Hematopoietic multipotent progenitor cell treated with erythropoietin and hydrocortisone succinate and interleukin-3 and kit ligand, for 15 days (in vitro differentiated cells): ENCODE results near the gene GM2A.

Experiments
- DNase-seq: peaks from one replicate; pipeline ENCODE4 v3.0.0-alpha.2; 2015; ENCODE audit warnings: low spot score

The GM2A gene

GRCh38 chr5:151252762-151253604 is at the start of gene GM2A:
Gene GM2A (plus strand): TSS chr5:151253185. CDS start chr5:151253217, 32 bp downstream.
- DNase-seq = peak; percentile 99

DNA sequence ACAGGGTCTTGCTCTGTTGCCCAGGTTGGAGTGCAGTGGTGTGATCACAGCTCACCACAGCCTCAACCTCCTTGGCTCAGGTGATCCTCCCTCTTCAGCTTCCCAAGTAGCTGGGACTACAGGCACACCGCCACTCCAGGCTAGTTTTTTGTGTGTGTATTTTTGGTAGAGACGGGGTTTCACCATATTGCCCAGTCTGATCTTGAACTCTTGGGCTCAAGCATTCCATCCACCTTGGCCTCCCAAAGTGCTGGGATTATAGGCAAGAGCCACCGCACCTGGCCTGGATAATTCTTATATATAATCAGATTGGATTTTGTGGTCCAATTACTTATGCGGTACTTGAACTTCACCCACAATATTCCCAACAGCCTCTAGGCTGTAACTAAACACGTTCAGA is 48.9 kb upstream of the GM2A start:
- DNase-seq = no peak

GRCh38 chr5:151205411-151205810 is 47.6 kb upstream of the GM2A start:
- no peak for DNase-seq

GRCh38 chr5:151208481-151208914 is 44.5 kb upstream of the GM2A start:
- no peak for DNase-seq

DNA sequence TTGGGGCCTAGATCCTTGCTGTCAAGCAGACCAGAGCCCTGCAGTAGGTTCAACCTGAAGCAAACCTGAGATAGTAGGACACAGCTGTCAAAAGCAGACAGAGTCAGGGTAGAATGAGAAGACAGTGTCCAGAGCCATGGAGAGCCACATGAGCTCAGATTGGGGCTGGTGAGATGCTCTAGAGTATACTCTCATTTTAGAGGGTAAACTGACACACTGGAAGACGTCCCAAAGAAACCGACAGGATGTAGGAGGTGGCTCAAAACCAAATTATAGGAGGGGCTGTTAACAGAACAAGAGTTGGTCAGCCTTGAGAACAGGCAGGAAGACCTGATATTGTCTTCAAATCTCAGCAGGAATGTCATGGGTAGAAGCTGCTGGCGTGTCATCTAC is 40.6 kb upstream of the GM2A start:
- no peak for DNase-seq

- DNase-seq = peak; percentile 85
Observed at GRCh38 chr5:151213803-151214613, 39.0 kb upstream of the GM2A start.

DNA sequence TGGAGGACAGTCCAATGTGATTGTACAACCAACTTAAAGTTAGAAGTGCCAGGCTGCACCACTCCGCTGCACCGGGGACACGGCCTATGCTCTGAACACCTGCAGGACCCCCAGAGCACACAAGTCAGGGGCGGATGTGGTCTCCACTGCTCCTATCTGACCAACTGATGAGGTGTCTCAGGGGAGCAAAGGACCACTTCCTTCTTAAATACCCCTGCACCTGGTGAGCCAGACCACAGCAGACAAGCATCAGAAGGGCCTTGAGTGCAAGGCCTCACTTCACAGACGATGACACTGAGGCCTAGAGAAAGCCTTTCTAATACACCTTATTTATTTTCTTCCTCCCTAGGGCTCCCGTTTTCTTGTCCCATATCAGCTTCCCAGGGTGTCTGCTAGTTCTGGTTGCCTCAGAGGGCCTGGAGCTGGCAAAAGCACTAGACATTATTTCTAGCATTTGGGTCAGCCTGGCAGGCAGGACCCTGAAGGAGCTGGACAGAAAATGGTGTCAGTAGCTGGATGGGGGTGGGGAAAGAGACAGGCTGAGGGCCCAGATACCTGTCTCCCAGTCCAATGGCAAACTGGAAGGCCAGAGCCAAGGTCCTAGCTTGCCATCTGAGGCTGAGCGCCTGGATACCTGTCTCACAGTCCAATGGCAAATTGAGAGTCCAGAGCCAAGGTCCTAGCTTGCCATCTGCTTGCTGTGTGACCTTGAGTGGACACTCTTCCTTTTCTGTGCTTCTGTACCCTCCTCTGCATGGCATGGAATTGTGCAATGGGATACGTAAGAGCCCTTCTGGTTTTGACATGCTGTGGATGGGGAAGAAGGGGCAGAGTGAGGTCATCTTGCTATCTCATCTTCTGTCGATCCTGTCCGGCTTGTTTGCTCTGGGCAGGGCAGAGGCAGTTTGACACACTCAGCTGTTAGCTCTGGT is 38.1 kb upstream of the GM2A start:
- DNase-seq = no peak

DNA sequence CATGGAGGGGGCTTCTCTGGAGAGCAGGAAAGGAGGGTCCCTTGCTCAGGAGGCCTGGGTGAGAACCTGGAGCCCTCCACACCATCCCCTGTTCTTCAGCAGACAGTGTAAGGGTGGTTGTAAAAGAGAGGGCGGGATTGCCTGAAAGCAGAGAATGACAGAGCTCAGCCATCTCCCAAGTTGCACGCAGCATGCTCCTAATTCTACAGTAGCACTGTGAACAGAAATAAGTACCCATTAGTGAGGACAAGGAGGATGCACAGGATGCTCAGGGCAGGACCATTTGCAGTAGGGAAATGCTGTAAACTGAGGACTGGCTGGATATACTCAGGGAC is 37.5 kb upstream of the GM2A start:
- DNase-seq = no peak

DNA sequence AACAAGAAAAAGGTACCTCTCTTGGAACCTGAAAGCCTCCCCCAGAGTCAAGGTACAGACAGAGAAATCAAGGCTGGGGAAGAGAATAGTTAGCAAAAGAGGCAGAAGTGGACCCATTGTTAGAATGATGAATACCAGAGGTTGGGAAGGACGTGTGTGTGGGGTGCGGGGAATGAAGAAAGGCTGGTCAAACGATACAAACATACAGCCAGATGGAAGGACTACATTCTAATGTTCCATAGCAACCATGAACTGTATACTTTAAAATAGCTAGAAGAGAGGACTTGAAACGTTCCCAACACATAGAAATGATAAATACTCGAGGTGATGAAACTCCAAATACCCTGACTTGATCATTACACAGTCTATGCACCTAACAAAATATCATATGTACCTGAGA is 36.2 kb upstream of the GM2A start:
- DNase-seq = no peak

DNA sequence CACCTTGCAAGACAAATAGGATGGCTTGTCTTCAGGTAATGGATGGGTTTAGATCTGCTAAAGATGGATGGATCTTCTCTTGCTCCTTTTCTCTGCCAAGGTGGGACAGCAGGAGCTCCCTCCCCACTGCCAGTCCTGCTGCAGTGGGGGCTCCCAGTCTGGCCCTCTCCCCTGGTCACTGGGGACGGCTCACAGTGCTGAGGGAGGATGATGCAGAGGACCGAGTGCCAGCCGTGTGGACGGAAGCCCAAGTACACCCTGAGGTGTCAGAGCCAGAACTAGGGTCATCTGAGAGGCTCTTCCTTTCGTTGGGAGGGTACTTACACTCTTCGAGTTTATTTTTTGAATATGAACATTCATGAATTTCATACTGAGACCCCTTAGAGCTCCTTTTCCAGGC is 34.8 kb upstream of the GM2A start:
- no peak for DNase-seq

GRCh38 chr5:151219138-151219537 is 33.8 kb upstream of the GM2A start:
- no peak for DNase-seq

GRCh38 chr5:151219789-151220188 is 33.2 kb upstream of the GM2A start:
- no peak for DNase-seq

GRCh38 chr5:151221574-151221973 is 31.4 kb upstream of the GM2A start:
- DNase-seq = peak; percentile 53

- DNase-seq = peak; percentile 15
Observed at GRCh38 chr5:151222054-151222789, 30.8 kb upstream of the GM2A start.

DNA sequence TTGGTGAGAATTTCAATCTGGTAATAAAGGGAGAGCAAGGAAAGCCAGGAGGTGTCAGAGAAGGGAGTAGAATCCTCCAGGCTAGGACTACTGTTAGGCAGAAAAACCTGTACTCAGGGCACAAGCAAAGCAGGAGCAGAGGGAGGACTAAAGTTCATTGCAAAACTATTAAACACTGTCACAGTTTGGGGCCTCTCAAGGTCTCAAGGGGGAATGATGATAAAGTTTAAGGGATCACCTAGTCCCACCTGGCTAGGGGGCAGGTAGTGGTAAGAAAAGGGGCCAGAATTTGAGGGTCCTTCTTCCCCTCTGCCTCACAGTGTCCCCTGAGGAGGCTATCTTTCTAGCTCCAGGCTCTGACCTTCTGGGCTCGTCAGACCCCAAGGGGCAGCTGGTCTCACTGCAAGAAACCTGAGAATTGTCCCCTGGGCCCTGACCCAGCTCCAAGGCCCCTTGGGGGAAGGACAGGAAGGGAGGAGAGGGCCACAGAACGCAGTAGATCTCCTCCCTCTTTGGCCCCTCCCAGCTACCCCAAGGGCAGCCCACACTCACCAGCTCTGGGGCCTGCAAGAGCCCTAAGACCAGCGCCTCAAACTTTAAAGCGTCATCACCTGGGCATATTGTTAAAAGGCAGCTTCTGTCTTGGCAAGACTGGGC is 30.1 kb upstream of the GM2A start:
- peak; percentile 59 for DNase-seq

- DNase-seq = peak; percentile 60
Observed at GRCh38 chr5:151223447-151224264, 29.3 kb upstream of the GM2A start, which contains the start of gene CCDC69. Gene CCDC69 (minus strand): TSS chr5:151224092. CDS start chr5:151223970, 122 bp downstream.

GRCh38 chr5:151224372-151224771 is 28.6 kb upstream of the GM2A start:
- DNase-seq = no peak

DNA sequence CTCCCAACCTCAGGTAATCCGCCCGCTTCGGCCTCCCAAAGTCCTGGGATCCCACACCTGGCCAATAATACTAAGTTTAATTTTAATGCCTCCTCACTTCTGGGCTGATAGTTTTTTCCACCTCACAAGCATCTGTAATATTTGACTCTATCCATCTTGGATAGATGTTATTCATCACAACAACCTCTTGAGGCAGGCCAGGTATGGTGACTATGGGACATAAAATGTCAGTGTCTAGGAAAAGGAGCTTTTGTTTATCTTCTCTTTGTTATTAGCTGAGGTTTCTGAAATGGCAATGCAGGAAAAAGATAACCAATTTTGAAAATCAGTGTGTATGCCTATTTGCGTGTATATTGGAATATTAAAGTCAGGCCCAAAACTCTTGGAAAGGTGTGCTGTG is 27.9 kb upstream of the GM2A start:
- DNase-seq = no peak

DNA sequence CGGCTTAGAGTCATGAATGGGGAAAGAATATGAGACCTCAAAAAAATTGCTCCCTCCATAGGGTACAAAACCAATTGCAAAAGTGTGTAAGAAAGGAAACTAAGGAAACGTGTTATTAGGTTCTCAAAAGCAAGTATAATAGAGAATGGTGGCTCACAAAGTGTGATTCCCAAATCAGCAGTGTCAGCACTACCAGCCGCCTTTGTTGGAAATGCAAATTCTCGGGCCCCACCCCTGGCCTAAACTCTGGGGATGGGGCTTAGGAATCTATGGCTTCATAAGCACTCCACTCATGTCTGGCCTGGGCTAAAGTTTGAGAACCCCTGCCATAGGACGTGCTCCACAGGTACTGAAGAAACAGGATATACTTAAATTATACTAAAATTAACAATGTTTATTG is 27.5 kb upstream of the GM2A start:
- DNase-seq = no peak

DNA sequence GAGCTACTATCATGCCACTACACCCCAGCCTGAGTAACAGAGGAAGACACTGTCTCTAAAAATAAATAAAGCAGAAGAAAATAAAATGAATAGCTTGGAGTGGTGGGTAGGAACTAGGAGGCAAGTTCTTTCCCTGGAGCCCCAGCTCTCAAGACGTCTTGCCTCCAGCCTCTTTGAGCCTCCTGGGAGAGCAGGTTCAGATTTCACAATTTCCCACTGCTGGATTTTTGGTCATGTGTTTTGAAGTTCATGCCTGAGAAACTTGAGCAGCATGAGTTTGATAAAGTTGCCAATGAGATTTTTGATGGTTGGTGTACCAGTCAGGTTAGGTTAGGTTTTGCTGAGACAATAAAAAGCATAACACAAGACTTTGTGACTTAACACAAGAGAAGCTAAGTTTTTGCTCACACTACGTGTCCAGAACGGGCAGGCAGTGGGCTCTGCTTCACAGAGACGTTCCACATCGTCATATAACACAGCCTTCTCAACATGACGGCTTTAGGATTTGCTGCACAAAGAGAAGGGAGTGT is 25.0 kb upstream of the GM2A start:
- DNase-seq = no peak
